Ectodermal cell (in vitro differentiated cells): ENCODE data around the gene GTPBP2.
"Not testable (repeated sequence)": the region's sequence is repeated elsewhere in the genome, so short reads cannot be mapped to it uniquely, and the experiment has no call there.

Source experiments
- H3K27ac ChIP-seq: 2 replicates; pipeline ENCODE4 v1.7.0; 2013; ENCODE audit warnings: mild to moderate bottlenecking, low read depth, low read length; ENCODE audit not compliant: insufficient read depth, poor library complexity, severe bottlenecking
- H3K27me3 ChIP-seq: 2 replicates; pipeline ENCODE4 v1.7.0; 2013; ENCODE audit warnings: mild to moderate bottlenecking, low read length; ENCODE audit not compliant: insufficient read depth, control insufficient read depth, poor library complexity, severe bottlenecking
- H3K36me3 ChIP-seq: one replicate; pipeline ENCODE4 v1.7.0; 2013; ENCODE audit warnings: low read length; ENCODE audit not compliant: control insufficient read depth, insufficient read depth
- H3K4me1 ChIP-seq: one replicate; pipeline ENCODE4 v1.7.0; 2013; ENCODE audit warnings: low read length; ENCODE audit not compliant: control insufficient read depth, insufficient read depth
- H3K4me3 ChIP-seq: 2 replicates; pipeline ENCODE4 v1.7.0; 2013; ENCODE audit warnings: low read depth, low read length, control low read depth; ENCODE audit not compliant: insufficient read depth
- H3K9me3 ChIP-seq: 2 replicates; pipeline ENCODE4 v1.7.0; 2013; ENCODE audit warnings: mild to moderate bottlenecking, low read length, moderate library complexity; ENCODE audit not compliant: control insufficient read depth
- WGBS, 2 experiments: methylation state at CpG; one replicate each; pipeline ENCODE4 v1.1.7; 2013; ENCODE audit warnings: missing lambda C conversion rate in 2 of 2; 5-methylcytosine and 5-hydroxymethylcytosine counted together

The GTPBP2 gene

GRCh38 chr6:43608807-43609206 lies 20.3 kb downstream of the GTPBP2 start:
- Histone ChIP-seq H3K9me3 (no peaks in the 10 kb centered on the region), H3K4me3 (no peak overlapping the region), H3K4me1 (no peaks in the 10 kb centered on the region), H3K27me3 (no peaks in the 10 kb centered on the region), H3K27ac (no peak overlapping the region), H3K36me3 (peaks cover 6% of the 10 kb centered on the region)
- 92 to 100% methylated on average over 1 of the region's 1 CpG for WGBS, 2 experiments

GRCh38 chr6:43608310-43608763 lies 20.7 kb downstream of the GTPBP2 start:
- Histone ChIP-seq H3K9me3 (no peaks in the 10 kb centered on the region), H3K27ac (no peak overlapping the region), H3K27me3 (no peaks in the 10 kb centered on the region), H3K4me1 (no peaks in the 10 kb centered on the region), H3K36me3 (peaks cover 6% of the 10 kb centered on the region), H3K4me3 (no peak overlapping the region)
- 5 to 10% methylated on average over 5 of the region's 5 CpGs for WGBS, 2 experiments

DNA sequence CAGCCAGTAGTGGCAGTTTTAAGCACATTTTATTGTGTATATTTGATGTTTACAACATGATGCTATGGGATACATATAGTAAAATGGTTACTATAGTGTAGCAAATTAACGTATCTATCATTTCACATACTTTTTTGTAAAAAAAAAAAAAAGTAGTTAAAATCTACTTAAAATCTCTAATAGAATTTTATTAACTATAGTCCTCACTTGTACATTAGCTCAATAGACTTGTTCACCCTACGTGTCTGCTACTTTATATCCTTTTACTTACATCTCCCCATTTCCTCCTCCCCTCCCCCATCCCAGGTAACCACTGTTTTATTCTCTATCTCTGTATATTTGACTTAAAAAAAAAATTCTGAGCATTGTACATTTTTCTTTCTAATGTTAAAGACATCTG lies 23.0 kb downstream of the GTPBP2 start:
- WGBS, 2 experiments = 90 to 98% methylated on average over 2 of the region's 2 CpGs
- Histone ChIP-seq H3K4me1 (no peaks in the 10 kb centered on the region), H3K36me3 (peaks cover 6% of the 10 kb centered on the region)

GRCh38 chr6:43604174-43604573 lies 24.9 kb downstream of the GTPBP2 start:
- Histone ChIP-seq H3K4me1 (no peaks in the 10 kb centered on the region), H3K27me3 (no peaks in the 10 kb centered on the region), H3K27ac (no peak overlapping the region), H3K9me3 (no peaks in the 10 kb centered on the region), H3K36me3 (peaks cover 6% of the 10 kb centered on the region), H3K4me3 (no peak overlapping the region)
- WGBS, 2 experiments = 93 to 100% methylated on average over 2 of the region's 2 CpGs

More for the DNA sequence above, 23.0 kb downstream of the GTPBP2 start:
- no peaks in the 10 kb centered on the region for H3K9me3 ChIP-seq
- no peaks in the 10 kb centered on the region for H3K27me3 ChIP-seq
- no peak overlapping the region for H3K4me3 ChIP-seq
- no peak overlapping the region for H3K27ac ChIP-seq

DNA sequence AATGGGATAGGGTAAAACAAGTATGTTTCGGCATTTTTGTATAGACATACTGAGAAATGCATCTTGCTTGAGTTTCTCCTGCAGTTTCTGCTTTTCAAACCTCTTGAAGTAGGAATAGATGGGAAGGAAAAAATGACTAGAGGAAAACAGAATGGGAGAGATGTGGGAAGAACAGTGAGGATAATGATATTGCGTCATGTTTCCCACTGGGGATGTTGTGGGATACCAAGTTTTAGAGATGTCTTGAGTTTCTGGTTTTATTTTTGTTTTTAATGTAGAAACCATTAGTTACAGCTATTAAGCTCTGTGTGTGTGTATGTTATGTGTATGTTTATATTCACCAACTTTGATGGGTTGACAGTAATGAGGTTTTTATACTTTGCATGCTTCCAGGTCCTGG lies 28.5 kb downstream of the GTPBP2 start:
- Histone ChIP-seq H3K27ac (no peak overlapping the region), H3K9me3 (no peaks in the 10 kb centered on the region), H3K4me3 (no peak overlapping the region), H3K36me3 (peaks cover 6% of the 10 kb centered on the region), H3K4me1 (no peaks in the 10 kb centered on the region), H3K27me3 (no peaks in the 10 kb centered on the region)
- WGBS, 2 experiments = 97 to 98% methylated on average over 2 of the region's 2 CpGs

DNA sequence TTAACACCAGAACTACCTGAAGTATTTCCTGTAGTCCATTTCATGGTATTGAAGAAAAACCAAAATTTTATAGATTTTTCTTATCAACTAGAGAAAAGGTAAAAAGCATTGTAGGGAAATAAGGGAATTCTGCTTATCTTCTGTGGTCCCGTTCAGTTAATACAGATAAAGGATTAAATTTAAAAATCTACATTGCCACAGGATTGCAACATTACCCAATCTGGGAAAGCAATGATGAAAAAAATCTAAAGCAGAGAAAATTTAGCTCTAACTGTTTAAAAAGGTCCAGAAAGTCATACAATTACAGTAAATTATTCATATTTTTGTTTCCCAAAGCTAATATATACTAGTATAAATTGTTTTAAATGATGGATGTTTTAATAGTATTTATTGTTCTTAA lies 35.1 kb downstream of the GTPBP2 start:
- Histone ChIP-seq H3K4me3 (no peak overlapping the region), H3K4me1 (no peaks in the 10 kb centered on the region), H3K27ac (no peak overlapping the region), H3K36me3 (no peaks in the 10 kb centered on the region), H3K27me3 (no peaks in the 10 kb centered on the region), H3K9me3 (no peaks in the 10 kb centered on the region)
- 73% methylated on average over 1 of the region's 1 CpG; no CpG with 5 or more reads in 1 of the 2 experiments for WGBS, 2 experiments

- H3K36me3 ChIP-seq = peaks cover 17% of the 10 kb centered on the region
- H3K9me3 ChIP-seq, H3K4me1 ChIP-seq, H3K27ac ChIP-seq, H3K27me3 ChIP-seq, H3K4me3 ChIP-seq: not testable (repeated sequence)
- WGBS, 2 experiments = 94 to 100% methylated on average over 1 of the region's 1 CpG
These were observed 39.5 kb downstream of the GTPBP2 start for GRCh38 chr6:43589564-43589963.

DNA sequence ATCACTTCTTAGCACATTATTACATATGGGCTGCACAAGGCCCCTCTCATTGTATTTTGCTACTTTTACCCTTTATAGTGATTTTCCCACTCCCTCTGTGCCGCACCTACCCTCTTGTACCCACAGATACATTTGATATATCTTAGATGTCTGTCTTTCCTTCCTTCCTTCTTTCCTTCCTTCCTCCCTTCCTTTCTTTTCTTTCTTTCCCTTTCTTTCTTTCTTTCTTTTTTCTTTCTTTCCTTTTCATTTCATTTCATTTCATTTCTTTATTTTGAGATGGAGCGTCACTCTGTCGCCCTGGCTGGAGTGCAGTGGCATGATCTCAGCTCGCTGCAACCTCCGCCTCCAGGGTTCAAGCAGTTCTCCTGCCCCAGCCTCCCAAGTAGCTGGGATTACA lies 40.9 kb downstream of the GTPBP2 start:
- Histone ChIP-seq H3K36me3 (peaks cover 25% of the 10 kb centered on the region), H3K27ac (no peak overlapping the region), H3K4me3 (no peak overlapping the region), H3K27me3 (no peaks in the 10 kb centered on the region), H3K4me1 (no peaks in the 10 kb centered on the region), H3K9me3 (no peaks in the 10 kb centered on the region)
- WGBS, 2 experiments = 95 to 98% methylated on average over 5 of the region's 5 CpGs

- 91 to 95% methylated on average over 6 of the region's 7 CpGs for WGBS, 2 experiments
- no peaks in the 10 kb centered on the region for H3K9me3 ChIP-seq
- no peaks in the 10 kb centered on the region for H3K4me1 ChIP-seq
- H3K36me3 ChIP-seq = peaks cover 35% of the 10 kb centered on the region
- H3K4me3 ChIP-seq = no peak overlapping the region
- no peaks in the 10 kb centered on the region for H3K27me3 ChIP-seq
- H3K27ac ChIP-seq = no peak overlapping the region
These were observed 44.0 kb downstream of the GTPBP2 start for GRCh38 chr6:43584892-43585570.

- Histone ChIP-seq H3K27ac (no peak overlapping the region), H3K4me1 (no peaks in the 10 kb centered on the region), H3K9me3 (no peaks in the 10 kb centered on the region), H3K36me3 (peaks cover 31% of the 10 kb centered on the region), H3K27me3 (no peaks in the 10 kb centered on the region), H3K4me3 (no peak overlapping the region)
- WGBS, 2 experiments = 94 to 97% methylated on average over 5 of the region's 5 CpGs
These were observed 46.2 kb downstream of the GTPBP2 start for GRCh38 chr6:43582911-43583310.
